ENCODE results near the gene FBXO36.

FBXO36 gene

GRCh38 chr2:230053753-230054478 lies 131.6 kb downstream of the FBXO36 start:
- no peak for TF ChIP-seq FOXP2 (optimal IDR thresholded peaks at IDR 0.05; ENCODE audit: borderline replicate concordance, extremely low read depth, extremely low read length, insufficient read depth)
- no peak for TF ChIP-seq REST (IDR thresholded peaks at IDR 0.05; ENCODE audit: insufficient read depth in 1 of 2, low read depth in 2 of 2, low read length in 2 of 2)
- TF ChIP-seq TAF1 (IDR thresholded peaks at IDR 0.05; ENCODE audit: borderline replicate concordance, insufficient read depth, low read length): no peak
- no peak for TF ChIP-seq SIN3A (IDR thresholded peaks at IDR 0.05; ENCODE audit: borderline replicate concordance, insufficient read depth, low read length)
- TF ChIP-seq POLR2AphosphoS5 (IDR thresholded peaks at IDR 0.05; ENCODE audit: low read depth, low read length): no peak

- peak in 1 of 2 experiments; percentile 43; a peak in 1 of 4 replicates for TF ChIP-seq REST (IDR thresholded peaks at IDR 0.05; ENCODE audit: insufficient read depth in 1 of 2, low read depth in 2 of 2, low read length in 2 of 2)
- TF ChIP-seq POLR2AphosphoS5 (IDR thresholded peaks at IDR 0.05; ENCODE audit: low read depth, low read length): no peak
- TF ChIP-seq SIN3A (IDR thresholded peaks at IDR 0.05; ENCODE audit: borderline replicate concordance, insufficient read depth, low read length): no peak
Observed at GRCh38 chr2:230060672-230061293, 138.5 kb downstream of the FBXO36 start.

Data from PFSK-1 (cell line).